GM18508 (cell line): ENCODE measurements around the gene TVP23A.
"Not testable (repeated sequence)": the region's sequence is repeated elsewhere in the genome, so short reads cannot be mapped to it uniquely, and the experiment has no call there.

Source experiments
- ATAC-seq: cut with Tn5 transposase; IDR thresholded peaks from one replicate; pipeline ENCODE4 v1.9.1; 2021; ENCODE audit warnings: moderate number of reproducible peaks; ENCODE audit not compliant: insufficient read depth, unreplicated experiment

TVP23A gene

GRCh38 chr16:10836174-10836853, 17.7 kb upstream of the TVP23A start:
- ATAC-seq: no peak

GRCh38 chr16:10835281-10835931, 16.8 kb upstream of the TVP23A start:
- peak; percentile 57 for ATAC-seq

GRCh38 chr16:10834766-10835165, 16.2 kb upstream of the TVP23A start:
- no peak for ATAC-seq

GRCh38 chr16:10834130-10834529, 15.5 kb upstream of the TVP23A start:
- ATAC-seq: no peak

GRCh38 chr16:10833271-10833670, 14.7 kb upstream of the TVP23A start:
- no peak for ATAC-seq

GRCh38 chr16:10831894-10832886, 13.6 kb upstream of the TVP23A start:
- no peak for ATAC-seq

- ATAC-seq: not testable (repeated sequence)
These were observed 11.6 kb upstream of the TVP23A start for GRCh38 chr16:10830240-10830639.

- ATAC-seq: not testable (repeated sequence)
These were observed 10.9 kb upstream of the TVP23A start for GRCh38 chr16:10829390-10830098.

- ATAC-seq: no peak
These were observed 10.3 kb upstream of the TVP23A start for GRCh38 chr16:10828851-10829366.

- no peak for ATAC-seq
These were observed 9.2 kb upstream of the TVP23A start for GRCh38 chr16:10827691-10828341.

GRCh38 chr16:10824111-10824893, 5.7 kb upstream of the TVP23A start:
- no peak for ATAC-seq

GRCh38 chr16:10822702-10823101, 4.1 kb upstream of the TVP23A start:
- ATAC-seq: no peak

- ATAC-seq: no peak
These were observed 2.0 kb upstream of the TVP23A start for GRCh38 chr16:10820546-10820945.

- no peak for ATAC-seq
These were observed 1.1 kb downstream of the TVP23A start for GRCh38 chr16:10817514-10817913.

GRCh38 chr16:10813099-10813455, 5.5 kb downstream of the TVP23A start:
- ATAC-seq: no peak

GRCh38 chr16:10812312-10813098, 6.1 kb downstream of the TVP23A start:
- peak; percentile 45 for ATAC-seq

- ATAC-seq: no peak
These were observed 8.9 kb downstream of the TVP23A start for GRCh38 chr16:10809706-10810105.

- ATAC-seq: no peak
These were observed 9.7 kb downstream of the TVP23A start for GRCh38 chr16:10808850-10809249.
